ENCODE measurements around the gene NTN5.
"Not testable (repeated sequence)": the region's sequence is repeated elsewhere in the genome, so short reads cannot be mapped to it uniquely, and the experiment has no call there.

NTN5 gene

GRCh38 chr19:48639483-48640375 lies 33.1 kb downstream of the NTN5 start:
- no peak for DNase-seq

GRCh38 chr19:48638831-48639381 lies 33.9 kb downstream of the NTN5 start:
- DNase-seq = no peak

- peak; percentile 86 for DNase-seq
Measured at GRCh38 chr19:48637948-48638830, 34.6 kb downstream of the NTN5 start.

- DNase-seq = peak; percentile 98
Measured at GRCh38 chr19:48637449-48637947, 35.3 kb downstream of the NTN5 start.

- DNase-seq = no peak
Measured at GRCh38 chr19:48636859-48637448, 35.9 kb downstream of the NTN5 start, which contains the start of gene DBP. DBP (minus strand) TSS chr19:48637379; CDS start chr19:48636994, 385 bp downstream.

GRCh38 chr19:48635966-48636858 lies 36.6 kb downstream of the NTN5 start:
- no peak for DNase-seq

- DNase-seq = peak; percentile 80
Measured at GRCh38 chr19:48635263-48635965, 37.4 kb downstream of the NTN5 start.

- peak; percentile 95 for DNase-seq
Measured at GRCh38 chr19:48634424-48635262, 38.2 kb downstream of the NTN5 start.

- no peak for DNase-seq
Measured at GRCh38 chr19:48634036-48634342, 38.8 kb downstream of the NTN5 start.

GRCh38 chr19:48633148-48634035 lies 39.4 kb downstream of the NTN5 start:
- no peak for DNase-seq

- no peak for DNase-seq
Measured at GRCh38 chr19:48632692-48633147, 40.1 kb downstream of the NTN5 start.

- DNase-seq = not testable (repeated sequence)
Measured at GRCh38 chr19:48632286-48632685, 40.5 kb downstream of the NTN5 start.

GRCh38 chr19:48631225-48631624 lies 41.6 kb downstream of the NTN5 start:
- no peak for DNase-seq

- no peak for DNase-seq
Measured at GRCh38 chr19:48630296-48631063, 42.3 kb downstream of the NTN5 start.

- DNase-seq = no peak
Measured at GRCh38 chr19:48629599-48630295, 43.1 kb downstream of the NTN5 start.

GRCh38 chr19:48629297-48629598 lies 43.6 kb downstream of the NTN5 start:
- no peak for DNase-seq

GRCh38 chr19:48628486-48629296 lies 44.1 kb downstream of the NTN5 start:
- DNase-seq = no peak
